Karpas-422 (cell line): Measurements from ENCODE around the gene CPEB2. TPM values are rescaled to one million over a fixed set of nuclear protein-coding genes. Genes with fewer than 3 reads are reported as not detected.

Experiments used
- DNase-seq: peaks from one replicate; pipeline ENCODE4 v3.0.0-alpha.2; 2015
- H2AFZ ChIP-seq: fragments of 200-600 bp; sonication (generic); 2 replicates; pipeline ENCODE4 v1.6.1; 2014; ENCODE audit warnings: antibody characterized with exemption, low read length, mixed read lengths
- H3K27ac ChIP-seq: fragments of 200-600 bp; sonication (generic); 2 replicates; pipeline ENCODE4 v1.5.1; 2014; ENCODE audit warnings: mild to moderate bottlenecking, low read length, moderate library complexity
- H3K27me3 ChIP-seq: fragments of 200-600 bp; sonication (generic); 2 replicates; pipeline ENCODE4 v1.6.1; 2014; ENCODE audit warnings: low read length, mixed read lengths
- H3K36me3 ChIP-seq: fragments of 200-600 bp; sonication (generic); 2 replicates; pipeline ENCODE4 v1.6.1; 2014; ENCODE audit warnings: low read length, mixed read lengths; ENCODE audit not compliant: insufficient read depth
- H3K4me1 ChIP-seq: fragments of 200-600 bp; sonication (generic); 2 replicates; pipeline ENCODE4 v1.6.1; 2014; ENCODE audit warnings: mild to moderate bottlenecking, low read length, mixed read lengths
- H3K4me2 ChIP-seq: fragments of 200-600 bp; sonication (generic); 2 replicates; pipeline ENCODE4 v1.6.1; 2014; ENCODE audit warnings: low read length, low read depth, mild to moderate bottlenecking; ENCODE audit not compliant: poor library complexity, severe bottlenecking
- H3K4me3 ChIP-seq: fragments of 200-600 bp; sonication (generic); 2 replicates; pipeline ENCODE4 v1.5.1; 2014; ENCODE audit warnings: mild to moderate bottlenecking, antibody characterized with exemption, low read length, mixed read lengths
- H3K79me2 ChIP-seq: fragments of 200-600 bp; sonication (generic); 2 replicates; pipeline ENCODE4 v1.6.1; 2014; ENCODE audit warnings: mild to moderate bottlenecking, low read length, mixed read lengths
- H3K9ac ChIP-seq: fragments of 200-600 bp; sonication (generic); 2 replicates; pipeline ENCODE4 v1.6.0; 2014; ENCODE audit warnings: low read length
- H3K9me2 ChIP-seq: fragments of 200-600 bp; sonication (generic), shearing (Covaris generic); replicated peaks from 2 replicates; pipeline ENCODE4 v1.6.0; 2014; ENCODE audit warnings: mild to moderate bottlenecking, low read length, moderate library complexity; ENCODE audit not compliant: insufficient read depth
- H3K9me3 ChIP-seq: fragments of 300-700, 200-600 bp; sonication (generic); 2 replicates; pipeline ENCODE4 v1.6.1; 2014; ENCODE audit warnings: low read length, mixed read lengths
- H4K20me1 ChIP-seq: fragments of 200-600 bp; sonication (generic); 2 replicates; pipeline ENCODE4 v1.6.1; 2014; ENCODE audit warnings: mild to moderate bottlenecking, antibody characterized with exemption, low read length, low read depth; ENCODE audit not compliant: insufficient read depth
- total RNA-seq: library from RNA; depleted of rRNA; stranded (reverse); fragments of >200 nt; shearing (Covaris generic); gene quantifications from 2 replicates; pipeline ENCODE4 v1.2.3, GENCODE V29; 2014; ENCODE audit warnings: low replicate concordance

CPEB2 gene
- total RNA-seq, 1 experiment from 2014 or later = 7.3 TPM

GRCh38 chr4:15003891-15004738, 1.8 kb downstream of the CPEB2 start:
- Histone ChIP-seq H3K9ac (peak overlapping the region; percentile 95), H4K20me1 (0 out of 2 replicates have a peak, but pooled peaks cover 4% of the 10 kb centered on the region), H3K4me3 (peak overlapping the region; percentile 94), H3K9me3 (no peaks in the 10 kb centered on the region), H3K79me2 (peaks cover 49% of the 10 kb centered on the region), H3K4me2 (peak overlapping the region; percentile 76), H3K4me1 (peaks cover 38% of the 10 kb centered on the region), H3K27me3 (no peaks in the 10 kb centered on the region), H3K36me3 (peaks cover 16% of the 10 kb centered on the region; the same call in 1 of the 2 replicates), H3K9me2 (no peaks in the 10 kb centered on the region), H2AFZ (peak overlapping the region; percentile 60), H3K27ac (peak overlapping the region; percentile 64)
- DNase-seq = peak; percentile 68

DNA sequence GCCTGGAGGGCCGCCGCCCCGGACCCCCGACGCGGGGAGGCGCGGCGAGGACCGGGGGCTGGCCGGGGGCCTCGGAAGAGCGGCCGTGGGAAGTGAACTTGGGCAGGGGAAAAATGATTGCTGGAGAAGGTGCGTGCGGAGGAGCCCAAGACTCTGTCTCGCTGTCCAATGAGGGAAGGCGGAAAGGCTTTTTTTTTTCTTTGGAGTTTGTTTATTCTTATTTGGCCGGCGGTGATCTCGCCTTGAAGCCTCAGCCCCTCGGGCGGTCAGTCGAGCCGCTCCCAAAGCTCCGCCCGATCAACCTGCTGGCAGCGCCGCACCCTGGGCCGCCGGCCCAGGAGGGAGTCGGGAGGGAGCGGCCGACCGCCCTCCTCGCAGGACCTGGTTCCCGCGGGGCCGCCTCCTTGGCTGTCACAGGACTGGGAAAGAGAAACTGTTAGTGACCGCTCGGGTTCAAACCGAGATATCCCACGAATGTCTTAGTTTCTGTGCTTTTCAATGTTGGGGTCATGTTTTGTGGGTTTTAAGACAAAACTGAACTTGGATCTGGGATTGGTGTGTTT, 2.5 kb downstream of the CPEB2 start:
- H3K4me3 ChIP-seq = peak overlapping the region; percentile 94
- H3K27ac ChIP-seq = peak overlapping the region; percentile 64
- H4K20me1 ChIP-seq = 0 out of 2 replicates have a peak, but pooled peaks cover 4% of the 10 kb centered on the region
- H3K9me3 ChIP-seq = no peaks in the 10 kb centered on the region
- H3K4me2 ChIP-seq = peak overlapping the region; percentile 76
- H2AFZ ChIP-seq = peak overlapping the region; percentile 49; the same call in 1 of the 2 replicates
- H3K4me1 ChIP-seq = peaks cover 41% of the 10 kb centered on the region
- peaks cover 55% of the 10 kb centered on the region for H3K79me2 ChIP-seq
- DNase-seq = peak; percentile 72
- no peaks in the 10 kb centered on the region for H3K27me3 ChIP-seq
- peaks cover 22% of the 10 kb centered on the region; the same call in 1 of the 2 replicates for H3K36me3 ChIP-seq
- H3K9ac ChIP-seq = peak overlapping the region; percentile 95
- H3K9me2 ChIP-seq = no peaks in the 10 kb centered on the region

DNA sequence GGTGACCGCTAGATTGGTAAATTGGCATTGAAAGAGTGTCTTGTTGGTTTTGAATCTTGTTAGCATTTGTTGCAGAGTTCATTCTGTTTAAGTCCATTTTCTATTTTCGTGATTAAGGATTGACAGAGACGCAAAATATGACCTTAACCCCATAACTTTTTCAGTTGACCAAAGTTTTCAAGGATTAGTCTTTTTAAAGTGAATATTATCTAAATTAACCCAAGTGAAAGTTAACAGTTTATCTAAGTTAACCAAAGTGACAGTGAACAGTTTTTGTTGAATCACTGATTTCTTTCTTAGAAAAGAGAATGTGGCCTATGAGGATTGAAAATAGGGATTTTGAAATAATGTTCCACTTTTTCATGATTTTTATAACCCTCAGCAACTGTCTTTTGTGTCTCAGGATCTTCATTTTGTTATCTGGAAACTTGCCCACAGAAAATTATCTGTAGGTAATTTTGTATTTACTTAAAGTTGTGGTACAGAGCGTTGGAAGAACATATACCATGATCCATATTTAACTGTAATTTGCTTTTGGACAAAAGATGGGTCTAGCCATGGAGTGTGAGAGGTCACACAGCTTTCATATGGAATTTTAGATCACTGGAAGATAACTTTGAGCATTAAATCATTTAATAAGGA, 3.3 kb downstream of the CPEB2 start:
- peak overlapping the region; percentile 76 for H3K4me2 ChIP-seq
- H2AFZ ChIP-seq = no peak overlapping the region
- H3K36me3 ChIP-seq = peaks cover 22% of the 10 kb centered on the region; the same call in 1 of the 2 replicates
- H3K79me2 ChIP-seq = peaks cover 63% of the 10 kb centered on the region
- 0 out of 2 replicates have a peak, but pooled peaks cover 4% of the 10 kb centered on the region for H4K20me1 ChIP-seq
- peak overlapping the region; percentile 95 for H3K9ac ChIP-seq
- H3K9me3 ChIP-seq = no peaks in the 10 kb centered on the region
- peaks cover 40% of the 10 kb centered on the region for H3K4me1 ChIP-seq
- peak overlapping the region; percentile 94 for H3K4me3 ChIP-seq
- no peaks in the 10 kb centered on the region for H3K27me3 ChIP-seq
- DNase-seq = no peak
- peak overlapping the region; percentile 64; the same call in 1 of the 2 replicates for H3K27ac ChIP-seq
- H3K9me2 ChIP-seq = no peaks in the 10 kb centered on the region

GRCh38 chr4:15006416-15007024, 4.2 kb downstream of the CPEB2 start:
- H3K27me3 ChIP-seq = no peaks in the 10 kb centered on the region
- H3K79me2 ChIP-seq = peaks cover 68% of the 10 kb centered on the region
- H3K4me2 ChIP-seq = peak overlapping the region; percentile 76
- 0 out of 2 replicates have a peak, but pooled peaks cover 4% of the 10 kb centered on the region for H4K20me1 ChIP-seq
- no peak overlapping the region for H3K27ac ChIP-seq
- no peaks in the 10 kb centered on the region for H3K9me3 ChIP-seq
- H3K4me1 ChIP-seq = peaks cover 31% of the 10 kb centered on the region
- H3K4me3 ChIP-seq = peak overlapping the region; percentile 94
- DNase-seq = peak; percentile 63
- peaks cover 22% of the 10 kb centered on the region; the same call in 1 of the 2 replicates for H3K36me3 ChIP-seq
- no peaks in the 10 kb centered on the region for H3K9me2 ChIP-seq
- H3K9ac ChIP-seq = peak overlapping the region; percentile 95
- no peak overlapping the region for H2AFZ ChIP-seq

GRCh38 chr4:15007201-15007600, 4.9 kb downstream of the CPEB2 start:
- DNase-seq = no peak
- Histone ChIP-seq H3K4me1 (peaks cover 30% of the 10 kb centered on the region), H3K79me2 (peaks cover 75% of the 10 kb centered on the region), H2AFZ (no peak overlapping the region), H3K27me3 (no peaks in the 10 kb centered on the region), H3K9me2 (no peaks in the 10 kb centered on the region), H3K4me2 (peak overlapping the region; percentile 76), H3K36me3 (peaks cover 22% of the 10 kb centered on the region; the same call in 1 of the 2 replicates), H3K9me3 (no peaks in the 10 kb centered on the region), H3K4me3 (0 out of 2 replicates have a peak overlapping the region, but pooled peaks have one; percentile 13), H3K27ac (no peak overlapping the region), H3K9ac (no peak overlapping the region), H4K20me1 (0 out of 2 replicates have a peak, but pooled peaks cover 4% of the 10 kb centered on the region)

- DNase-seq = no peak
- H3K4me3 ChIP-seq = no peak overlapping the region
- peaks cover 38% of the 10 kb centered on the region for H3K4me1 ChIP-seq
- H3K27ac ChIP-seq = no peak overlapping the region
- 0 out of 2 replicates have a peak, but pooled peaks cover under 1% of the 10 kb centered on the region for H4K20me1 ChIP-seq
- H3K9me2 ChIP-seq = no peaks in the 10 kb centered on the region
- H3K9ac ChIP-seq = no peak overlapping the region
- peaks cover 82% of the 10 kb centered on the region for H3K79me2 ChIP-seq
- no peak overlapping the region for H3K4me2 ChIP-seq
- no peaks in the 10 kb centered on the region for H3K9me3 ChIP-seq
- no peak overlapping the region for H2AFZ ChIP-seq
- H3K36me3 ChIP-seq = peaks cover 22% of the 10 kb centered on the region; the same call in 1 of the 2 replicates
- no peaks in the 10 kb centered on the region for H3K27me3 ChIP-seq
These were observed 7.8 kb downstream of the CPEB2 start for GRCh38 chr4:15010038-15010585.

DNA sequence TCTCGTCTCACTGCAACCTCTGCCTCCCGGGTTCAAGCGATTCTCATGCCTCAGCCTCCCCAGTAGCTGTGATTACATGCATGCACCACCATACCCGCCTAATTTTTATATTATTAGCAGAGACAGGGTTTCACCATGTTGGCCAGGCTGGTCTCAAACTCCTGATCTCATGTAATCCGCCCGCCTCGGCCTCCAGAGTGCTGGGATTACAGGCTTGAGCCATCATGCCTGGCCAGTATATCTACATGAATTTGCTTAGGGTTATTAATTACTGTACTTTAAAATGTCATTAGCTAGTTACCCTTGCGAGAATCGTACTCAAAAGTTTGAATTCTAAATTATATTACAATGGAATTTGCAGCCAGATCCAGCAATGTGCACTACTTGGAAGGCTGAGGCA, 8.9 kb downstream of the CPEB2 start:
- Histone ChIP-seq H3K27ac (no peak overlapping the region), H3K9me2 (no peaks in the 10 kb centered on the region), H3K4me2 (no peak overlapping the region), H2AFZ (no peak overlapping the region), H3K4me1 (peaks cover 30% of the 10 kb centered on the region), H3K27me3 (no peaks in the 10 kb centered on the region), H3K36me3 (peaks cover 22% of the 10 kb centered on the region; the same call in 1 of the 2 replicates), H3K9me3 (no peaks in the 10 kb centered on the region), H3K79me2 (peaks cover 76% of the 10 kb centered on the region), H3K4me3 (no peak overlapping the region), H3K9ac (no peak overlapping the region), H4K20me1 (no peaks in the 10 kb centered on the region)
- no peak for DNase-seq
